ENCODE results near the gene KPNA6. TPM values are rescaled to one million over a fixed set of nuclear protein-coding genes. Genes with fewer than 3 reads are reported as not detected.

The KPNA6 gene
- total RNA-seq, 1 experiment from 2014 or later, result 114 TPM

DNA sequence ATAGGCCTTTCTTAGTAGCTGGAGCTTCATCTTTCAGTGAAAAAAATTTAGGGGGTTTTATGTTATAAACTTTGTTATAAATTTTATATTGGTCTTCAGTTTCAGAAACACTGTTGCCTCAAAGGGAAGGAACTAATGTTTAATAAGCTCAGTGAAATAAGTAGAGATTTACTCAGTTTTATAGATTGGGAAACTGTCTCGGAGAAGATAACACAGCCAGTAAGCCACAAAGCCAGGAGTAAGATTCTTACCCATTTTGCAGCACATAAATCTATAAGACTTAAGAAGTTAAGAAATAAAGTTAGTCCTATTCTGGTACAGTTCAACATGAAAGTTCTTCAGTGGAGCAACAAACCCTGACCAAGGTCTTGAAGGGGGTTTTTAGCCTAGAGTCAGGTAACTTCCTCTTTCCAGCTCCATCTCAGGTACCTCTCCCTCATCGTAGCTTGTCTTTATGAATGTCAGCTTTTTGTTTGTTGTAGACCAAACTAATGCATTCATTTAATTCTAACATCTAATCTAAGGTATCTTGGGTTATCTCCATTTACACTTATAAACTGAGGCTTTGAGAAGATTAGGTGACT, 3.3 kb downstream of the KPNA6 start:
- H4K20me1 ChIP-seq (ENCODE audit: control insufficient read depth, insufficient read depth, insufficient read length), result no peaks in the 10 kb centered on the region
- peak overlapping the region in 1 of 3 experiments; percentile 16; a peak in 2 of 7 replicates for H3K27ac Mint-ChIP-seq
- no peak overlapping the region for H3K9ac ChIP-seq (ENCODE audit: extremely low read depth, insufficient read length, low read length)
- no CpG with 5 or more reads among the region's 2 CpGs for WGBS (ENCODE audit: extremely low coverage, insufficient read length, low lambda C conversion rate)
- no peak for DNase-seq
- H2BK15ac ChIP-seq (ENCODE audit: low read depth, low read length), result no peak overlapping the region
- no peaks in the 10 kb centered on the region for H3K23me2 ChIP-seq (ENCODE audit: insufficient read length, low read depth, low read length, poor library complexity, severe bottlenecking)
- TF ChIP-seq CTCF (conservative IDR thresholded peaks at IDR 0.05), result no peak
- H2AK5ac ChIP-seq (ENCODE audit: insufficient read length, low read length), result no peak overlapping the region
- no peaks in the 10 kb centered on the region; a peak in 1 of 5 replicates for H3K9me3 Mint-ChIP-seq
- H4K91ac ChIP-seq (ENCODE audit: insufficient read length, low read depth, low read length), result no peak overlapping the region
- no peaks in the 10 kb centered on the region for H3K4me1 ChIP-seq (ENCODE audit: insufficient read depth, low read length)
- H3K14ac ChIP-seq (ENCODE audit: insufficient read depth, low read length), result no peak overlapping the region
- peaks cover 0 to 11% (median 9%) of the 10 kb centered on the region in 3 experiments; a peak in 5 of 7 replicates for H3K36me3 Mint-ChIP-seq (ENCODE audit: insufficient read depth in 1 of 3, low read depth in 3 of 3)
- H3K4me3 Mint-ChIP-seq, result no peak overlapping the region
- H3T11ph ChIP-seq (ENCODE audit: low read length), result no peak overlapping the region
- no peak overlapping the region for H2BK20ac ChIP-seq (ENCODE audit: low read depth, low read length, poor library complexity, severe bottlenecking)
- H3K27me3 ChIP-seq (ENCODE audit: insufficient read depth, low read length), result no peaks in the 10 kb centered on the region
- H3K18ac ChIP-seq (ENCODE audit: insufficient read length, low read depth, low read length), result no peak overlapping the region
- no peak overlapping the region for H4K8ac ChIP-seq (replicated peaks; ENCODE audit: insufficient read length, low read depth, low read length)
- no peak overlapping the region for H3K4ac ChIP-seq (ENCODE audit: low read depth, low read length)
- H3K27ac ChIP-seq (ENCODE audit: insufficient read length, low read depth, low read length), result no peak overlapping the region
- peaks cover 9 to 15% of the 10 kb centered on the region in 2 experiments for H3K4me1 Mint-ChIP-seq
- no peak overlapping the region for H3K56ac ChIP-seq (ENCODE audit: insufficient read length, low read depth, low read length)
- no peak overlapping the region for H2BK120ac ChIP-seq (ENCODE audit: low read depth, low read length, poor library complexity, severe bottlenecking)
- peaks cover 27% of the 10 kb centered on the region for H3K79me2 ChIP-seq (ENCODE audit: insufficient read depth, low read length)
- H2BK12ac ChIP-seq (ENCODE audit: insufficient read length, low read depth, low read length), result no peak overlapping the region
- H2BK5ac ChIP-seq (ENCODE audit: insufficient read length, low read length), result no peak overlapping the region
- no peaks in the 10 kb centered on the region for H3K9me3 ChIP-seq (ENCODE audit: control insufficient read depth, low read depth, low read length)
- H3K4me2 ChIP-seq (ENCODE audit: insufficient read depth, insufficient read length, low read length), result no peak overlapping the region
- no peak overlapping the region for H3K23ac ChIP-seq (ENCODE audit: insufficient read length, low read depth, low read length)
- H3K27me3 Mint-ChIP-seq (ENCODE audit: low read depth), result no peaks in the 10 kb centered on the region
- H3K79me1 ChIP-seq (ENCODE audit: insufficient read depth, low read depth, low read length, poor library complexity, severe bottlenecking), result peaks cover 15% of the 10 kb centered on the region
- H4K5ac ChIP-seq (ENCODE audit: insufficient read length, low read depth, low read length), result no peak overlapping the region
- H2AFZ ChIP-seq (ENCODE audit: low read length), result no peak overlapping the region

All from H9 (cell line).